Heart left ventricle (tissue), 16 donors: ENCODE data around the gene LHX2. TPM values are rescaled to one million over a fixed set of nuclear protein-coding genes. Genes with fewer than 3 reads are reported as not detected.

Source experiments
- ATAC-seq, 4 donors: fragments of 200-7000 bp; cut with Tn5 transposase; one replicate each; pipeline ENCODE4 v1.9.1; 2020 to 2022; ENCODE audit warnings: moderate library complexity in 4 of 4, mild to moderate bottlenecking in 3 of 4, moderate number of reproducible peaks in 1 of 4
- DNase-seq, 5 donors: peaks; one replicate each; pipeline ENCODE4 v3.0.0-alpha.2; 2020
- H3K27ac ChIP-seq, 12 donors: fragments of 200-600 bp; sonication (generic) in 4 of 12; one replicate each; pipeline versions ENCODE4 v1.5.0 to v1.8.0; 2016 to 2022; ENCODE audit warnings: mild to moderate bottlenecking in 2 of 12
- H3K27me3 ChIP-seq, 9 donors: fragments of 200-600 bp; sonication (generic) in 2 of 9; one replicate each; pipeline versions ENCODE4 v1.5.1 to v1.8.0; 2016 to 2022; ENCODE audit warnings: mild to moderate bottlenecking in 3 of 9
- H3K36me3 ChIP-seq, 9 donors: fragments of 200-600 bp; sonication (generic) in 2 of 9; one replicate each; pipeline versions ENCODE4 v1.5.0 to v1.8.0; 2018 to 2022; ENCODE audit warnings: mild to moderate bottlenecking in 2 of 9
- H3K4me1 ChIP-seq, 12 donors: fragments of 200-600 bp; sonication (generic) in 4 of 12; one replicate each; pipeline versions ENCODE4 v1.5.0 to v1.8.0; 2016 to 2022; ENCODE audit warnings: mild to moderate bottlenecking in 3 of 12
- H3K4me3 ChIP-seq, 12 donors: fragments of 200-600 bp; sonication (generic) in 4 of 12; one replicate each; pipeline versions ENCODE4 v1.5.0 to v1.8.0; 2017 to 2022; ENCODE audit warnings: mild to moderate bottlenecking in 9 of 12, moderate library complexity in 4 of 12
- H3K9me3 ChIP-seq, 12 donors: fragments of 200-600 bp; sonication (generic) in 4 of 12; one replicate each; pipeline versions ENCODE4 v1.5.0 to v1.8.0; 2016 to 2022; ENCODE audit warnings: mild to moderate bottlenecking in 1 of 12
- POLR2A ChIP-seq, 2 donors: fragments of 450-650 bp; IDR thresholded peaks; one replicate each; pipeline ENCODE4 v1.6.1; 2017; ENCODE audit warnings: antibody characterized with exemption in 2 of 2, mild to moderate bottlenecking in 2 of 2, moderate library complexity in 2 of 2
- WGBS, 4 donors: extraction: QIAGEN DNeasy Blood & Tissue Kit in 2 of 4; methylation state at CpG; one replicate each; pipeline versions ENCODE4 v1.1.5 to v1.1.7; 2013 to 2018; 5-methylcytosine and 5-hydroxymethylcytosine counted together
- intact Hi-C, 10 donors: fragments of 100-400 bp; cut with DNase I; formaldehyde crosslinking; loops; one replicate each; pipeline versions ENCODE4 v1.11.1 to v1.14.2; 2022
- polyA plus RNA-seq, 2 donors: library from polyadenylated mRNA; stranded (reverse); fragments of 200-250 nt; gene quantifications; one replicate each; pipeline ENCODE4 v1.2.3, GENCODE V29; 2013
- total RNA-seq, 9 donors: library from RNA; depleted of rRNA in 2 of 9; stranded (reverse); fragments of >200 nt in 2 of 9; fragmentation: NEBNext Ultra II Directional in 3 of 9; extraction: Animal tissue kit (Norgen Biotek cat#: 25700) in 3 of 9; gene quantifications; one replicate each; pipeline versions ENCODE4 v1.1.0 to v1.2.4, GENCODE V29; 2016 to 2023
- TF ChIP-seq, protein P1 (sequence below), 12 donors: fragments of 200-600 bp; sonication (generic) in 4 of 12; IDR thresholded peaks; one replicate each; pipeline versions ENCODE4 v1.5.0 to v1.8.0; 2018 to 2022; ENCODE audit warnings: antibody characterized with exemption in 12 of 12, mild to moderate bottlenecking in 5 of 12
- donor health status: ischemic (EF 13 %, LVEDD 7.1; RV severe dilation, severe dysfunction).
- donor health status: healthy with polysubstance abuse.
- donor health status: DM: no; HTN: yes; CAD: no.
- donor health status: DM: no; HTN: no; CAD: no.
- donor health status: ischemic (EF 25% LVEDD 6.9; RV normal size, moderate dysfunction).
- donor health status: ischemic (EF 25% LVEDD 5.7; RV mildly dilated, moderate dysfunction).
- donor health status: healthy.
- donor health status: DM: yes; HTN: yes; CAD: no.
- donor health status: ischemic (EF 35%, LVEDD 5.7; RV mildly dilated, moderate dysfunction).
- donor health status: nonischemic (EF 11% LVEDD 7.7; RV severe dilation, severe dysfunction).
- donor health status: DM: yes; HTN: yes; CAD: no.
- donor health status: PGD.
- donor health status: ischemic (EF 29% LVEDD 5.4; RV normal size, mild dysfunction).
- donor health status: nonischemic (EF 23%, LVEDD 6.1; RV moderate dilation, normal function).

Gene LHX2
- total and polyA plus RNA-seq, 11 donors: 0.10 to 1.3 (median 0.28) TPM; not detected in 5

DNA sequence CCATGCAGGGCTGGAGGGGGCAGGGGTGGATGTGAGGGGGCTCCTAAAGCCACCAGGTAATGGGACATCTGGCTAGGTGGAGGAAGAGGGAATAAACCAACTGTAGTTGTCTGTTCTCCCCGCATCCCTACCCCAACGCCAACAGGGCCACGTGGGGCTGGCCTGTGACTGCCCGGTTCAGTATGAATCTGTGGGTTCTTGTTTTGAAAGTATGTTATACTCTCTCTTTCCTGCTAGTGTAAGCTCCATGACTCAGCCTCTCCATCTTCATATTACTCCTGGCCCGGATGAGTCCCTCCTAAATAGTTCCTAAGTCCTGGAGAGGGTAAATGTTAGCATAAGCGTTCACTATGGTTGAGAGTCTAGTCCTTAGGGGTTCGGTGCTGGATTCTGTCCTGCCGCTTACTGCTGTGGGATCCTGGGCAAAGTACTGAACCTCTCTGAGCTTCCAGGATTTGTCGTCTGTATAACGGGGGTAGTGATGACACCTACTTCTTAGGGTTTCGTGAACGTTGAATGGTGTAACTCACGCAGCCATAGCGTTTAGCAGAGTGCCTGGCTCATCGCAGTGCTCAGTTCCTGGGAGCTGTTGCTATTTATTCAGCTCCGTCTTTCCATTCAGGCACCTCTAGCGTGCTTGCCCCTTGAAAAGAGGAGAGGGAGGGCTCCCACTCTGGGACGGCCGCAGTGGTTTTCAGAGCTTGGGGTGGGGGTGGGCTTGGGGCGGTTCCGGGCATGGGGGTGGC, 28.8 kb downstream of the LHX2 start:
- no peak for DNase-seq
- ATAC-seq: peak in 2 of 4 donors; percentile 8 to 35
- TF ChIP-seq POLR2A (IDR thresholded peaks at IDR 0.05): no peak
- TF ChIP-seq, protein P1, sequence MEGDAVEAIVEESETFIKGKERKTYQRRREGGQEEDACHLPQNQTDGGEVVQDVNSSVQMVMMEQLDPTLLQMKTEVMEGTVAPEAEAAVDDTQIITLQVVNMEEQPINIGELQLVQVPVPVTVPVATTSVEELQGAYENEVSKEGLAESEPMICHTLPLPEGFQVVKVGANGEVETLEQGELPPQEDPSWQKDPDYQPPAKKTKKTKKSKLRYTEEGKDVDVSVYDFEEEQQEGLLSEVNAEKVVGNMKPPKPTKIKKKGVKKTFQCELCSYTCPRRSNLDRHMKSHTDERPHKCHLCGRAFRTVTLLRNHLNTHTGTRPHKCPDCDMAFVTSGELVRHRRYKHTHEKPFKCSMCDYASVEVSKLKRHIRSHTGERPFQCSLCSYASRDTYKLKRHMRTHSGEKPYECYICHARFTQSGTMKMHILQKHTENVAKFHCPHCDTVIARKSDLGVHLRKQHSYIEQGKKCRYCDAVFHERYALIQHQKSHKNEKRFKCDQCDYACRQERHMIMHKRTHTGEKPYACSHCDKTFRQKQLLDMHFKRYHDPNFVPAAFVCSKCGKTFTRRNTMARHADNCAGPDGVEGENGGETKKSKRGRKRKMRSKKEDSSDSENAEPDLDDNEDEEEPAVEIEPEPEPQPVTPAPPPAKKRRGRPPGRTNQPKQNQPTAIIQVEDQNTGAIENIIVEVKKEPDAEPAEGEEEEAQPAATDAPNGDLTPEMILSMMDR (IDR thresholded peaks at IDR 0.05): no peak
- no peak overlapping the region for H3K27ac ChIP-seq
- H3K36me3 ChIP-seq: no peaks in the 10 kb centered on the region
- intact Hi-C loops: loop anchor here in 9 of 10 donors (2.0 to 10.0 kb wide), 10 partner anchors 313 to 638 kb away; no protein-coding TSS in a partner anchor
- H3K9me3 ChIP-seq: no peaks in the 10 kb centered on the region
- peaks cover 6 to 72% (median 27%) of the 10 kb centered on the region in 9 donors for H3K27me3 ChIP-seq
- peak overlapping the region in 11 of 12 donors; percentile 24 to 53 (median 45) for H3K4me3 ChIP-seq
- 27 to 31% (median 30%) methylated on average over 19 to 21 of the region's 21 CpGs for WGBS, 4 donors
- H3K4me1 ChIP-seq: peaks cover 0 to 25% (median 16%) of the 10 kb centered on the region in 12 donors

DNA sequence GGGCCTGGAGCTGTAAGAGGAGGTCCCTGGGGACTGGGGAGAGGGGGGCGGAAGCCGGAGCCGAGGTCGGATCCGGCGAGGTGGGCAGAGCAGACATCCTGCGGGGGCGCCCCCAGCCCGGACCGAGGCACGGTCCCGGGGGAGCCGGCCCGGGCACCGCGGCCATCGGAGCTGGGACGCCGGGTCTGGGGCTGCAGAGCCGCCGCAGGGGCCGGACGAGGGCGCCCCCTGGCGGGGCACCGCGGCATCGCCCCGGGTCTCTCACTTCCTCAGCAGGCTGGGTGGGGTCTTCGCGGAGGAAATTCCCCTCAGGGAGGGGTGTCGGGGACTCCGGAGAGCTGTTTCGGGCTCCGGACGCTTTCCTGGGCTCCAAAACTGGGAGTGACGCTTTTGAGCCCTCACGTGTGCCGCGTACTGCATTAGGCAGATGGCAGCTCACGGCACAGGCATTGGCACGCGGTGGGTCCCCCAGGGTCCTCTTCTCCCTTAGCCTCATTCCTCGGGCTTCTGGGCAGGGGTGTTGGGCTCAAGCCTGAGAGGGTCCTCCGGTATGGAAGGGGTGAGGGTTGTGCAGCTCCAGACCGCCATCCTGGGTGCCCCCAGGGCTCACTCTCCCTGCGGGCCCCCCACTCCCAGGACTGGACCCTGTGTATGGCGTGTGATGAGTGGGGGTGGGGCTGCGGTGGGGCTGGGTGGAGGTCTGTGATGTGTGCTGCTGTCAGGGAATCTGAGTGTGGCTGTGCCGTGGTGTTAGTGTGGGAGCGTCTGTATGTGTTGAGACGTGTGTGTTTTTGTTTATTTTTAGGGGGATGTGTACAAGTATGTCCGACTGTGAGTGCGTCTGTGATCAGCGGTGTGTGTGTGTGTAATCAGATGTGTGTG, 29.6 kb downstream of the LHX2 start:
- Histone ChIP-seq H3K9me3 (no peaks in the 10 kb centered on the region), H3K27me3 (peaks cover 6 to 74% (median 25%) of the 10 kb centered on the region in 9 donors), H3K36me3 (no peaks in the 10 kb centered on the region), H3K4me1 (peaks cover 0 to 31% (median 20%) of the 10 kb centered on the region in 12 donors), H3K4me3 (peak overlapping the region; percentile 17 to 53 (median 44)), H3K27ac (no peak overlapping the region)
- intact Hi-C loops: loop anchor here (1.0 to 10.0 kb wide), 12 partner anchors 314 to 639 kb away; no protein-coding TSS in a partner anchor
- 10 to 50% (median 13%) methylated on average over 11 to 55 of the region's 55 CpGs for WGBS, 4 donors
- peak in 4 of 5 donors; percentile 51 to 78 (median 54) for DNase-seq
- no peak for TF ChIP-seq POLR2A (IDR thresholded peaks at IDR 0.05)
- TF ChIP-seq, protein P1 (IDR thresholded peaks at IDR 0.05): peak; percentile 85 to 98 (median 96)
- ATAC-seq: peak in 3 of 4 donors; percentile 43 to 76 (median 72)

DNA sequence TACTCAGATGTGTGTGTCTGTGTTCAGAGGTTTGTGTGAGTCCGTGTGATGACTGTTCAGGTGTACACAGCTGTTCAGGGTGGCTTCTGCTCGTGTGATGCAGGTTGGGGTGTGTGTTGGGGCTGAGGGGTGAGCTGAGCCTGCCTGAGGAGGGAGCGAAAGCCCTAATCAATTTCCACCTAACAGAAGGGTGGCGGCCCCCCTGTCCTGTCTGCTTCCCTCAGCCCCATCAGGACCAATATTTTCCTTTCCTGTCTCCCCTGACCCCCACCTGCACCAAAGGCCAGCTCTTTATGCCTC, 30.2 kb downstream of the LHX2 start:
- H3K9me3 ChIP-seq: no peaks in the 10 kb centered on the region
- no peak overlapping the region for H3K27ac ChIP-seq
- no peak for ATAC-seq
- no peak for TF ChIP-seq POLR2A (IDR thresholded peaks at IDR 0.05)
- TF ChIP-seq, protein P1 (IDR thresholded peaks at IDR 0.05): no peak
- H3K27me3 ChIP-seq: peaks cover 6 to 73% (median 25%) of the 10 kb centered on the region in 9 donors
- H3K36me3 ChIP-seq: no peaks in the 10 kb centered on the region
- WGBS, 4 donors: 67 to 75% (median 71%) methylated on average over 4 of the region's 4 CpGs
- H3K4me3 ChIP-seq: no peak overlapping the region
- intact Hi-C loops: loop anchor here (1.0 to 10.0 kb wide), 12 partner anchors 314 to 639 kb away; no protein-coding TSS in a partner anchor
- peaks cover 0 to 31% (median 20%) of the 10 kb centered on the region in 12 donors for H3K4me1 ChIP-seq
- no peak for DNase-seq
